Measurements from ENCODE around the gene SMKR1. TPM values are rescaled to one million over a fixed set of nuclear protein-coding genes. Genes with fewer than 3 reads are reported as not detected.
A peak's percentile ranks its signal among the peaks of the same experiment; 100 is the strongest.
"Not testable (repeated sequence)": the region's sequence is repeated elsewhere in the genome, so short reads cannot be mapped to it uniquely, and the experiment has no call there.

The SMKR1 gene
- total RNA-seq, 2 donors from 2014 or later: not detected

DNA sequence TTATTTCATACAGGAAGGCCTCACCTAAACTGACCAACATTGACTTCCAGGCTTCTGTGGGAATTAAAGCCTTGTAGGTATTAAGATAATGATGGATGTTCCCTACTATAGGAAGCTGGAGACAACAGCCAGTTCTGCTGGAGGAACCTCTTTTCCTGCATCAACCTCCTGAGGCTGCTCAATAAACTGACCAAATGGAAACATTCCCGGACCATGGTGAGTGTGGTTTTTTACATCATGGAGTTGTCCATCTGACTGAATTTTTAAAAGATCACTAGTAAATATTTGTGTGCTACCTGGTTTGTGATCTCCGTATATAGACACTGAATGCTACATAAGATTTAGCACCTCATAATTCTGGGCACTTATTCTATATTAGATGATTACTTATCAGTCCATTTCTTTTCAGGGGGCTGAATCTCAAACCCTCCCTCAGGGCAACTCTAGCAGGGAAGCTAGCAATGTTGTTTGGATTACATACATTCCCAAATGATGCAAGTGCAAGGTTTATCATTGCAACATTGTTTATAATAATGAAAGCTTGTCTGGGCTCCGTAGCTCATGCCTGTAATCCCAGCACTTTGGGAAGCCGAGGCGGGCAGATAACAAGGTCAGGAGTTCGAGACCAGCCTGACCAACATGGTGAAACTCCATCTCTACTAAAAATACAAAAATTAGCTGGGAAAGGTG is 21.5 kb upstream of the SMKR1 start:
- no peak for ATAC-seq
- no peak for DNase-seq
- intact Hi-C loops (cut with DNase I): no loop called here

GRCh38 chr7:129481376-129481775 is 21.0 kb upstream of the SMKR1 start:
- intact Hi-C loops (cut with DNase I); DNase-seq; ATAC-seq: not testable (repeated sequence)

DNA sequence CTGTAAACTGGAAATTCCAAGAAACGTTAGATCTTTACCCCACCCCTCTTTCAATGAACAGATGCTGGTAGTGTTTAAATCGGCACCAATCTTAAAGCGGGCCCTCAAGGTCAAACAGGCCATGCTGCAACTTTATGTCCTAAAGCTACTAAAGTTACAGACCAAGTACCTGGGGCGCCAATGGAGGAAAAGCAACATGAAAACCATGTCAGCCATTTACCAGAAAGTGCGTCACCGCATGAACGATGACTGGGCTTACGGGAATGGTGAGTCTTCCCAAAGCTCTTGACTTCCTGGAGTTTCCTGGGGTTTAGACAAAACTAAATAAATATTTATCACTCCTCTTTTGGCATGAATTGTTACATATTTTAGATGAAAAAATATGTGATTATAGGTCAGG is 19.6 kb upstream of the SMKR1 start:
- intact Hi-C loops (cut with DNase I): no loop called here
- DNase-seq: no peak
- no peak for ATAC-seq

DNA sequence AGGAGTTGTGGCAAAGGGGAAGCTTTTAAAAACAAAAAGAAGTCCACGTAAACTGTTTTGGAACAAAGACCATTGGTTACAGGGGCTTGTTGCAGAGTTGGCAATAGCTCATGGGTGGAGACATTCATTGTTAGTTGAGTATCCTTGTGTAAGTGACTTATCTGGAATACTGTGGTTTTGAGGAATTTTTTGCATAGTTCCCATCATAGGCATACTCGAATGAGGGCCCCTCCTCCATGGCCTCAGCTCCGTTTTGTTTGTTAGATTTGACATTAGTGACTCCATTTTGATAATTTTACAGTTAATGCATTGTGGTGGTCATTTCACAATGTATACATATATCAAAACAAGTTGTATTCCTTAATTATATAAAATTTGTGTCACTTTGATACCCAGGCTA is 12.8 kb upstream of the SMKR1 start:
- no peak for ATAC-seq
- intact Hi-C loops (cut with DNase I): no loop called here
- no peak for DNase-seq

DNA sequence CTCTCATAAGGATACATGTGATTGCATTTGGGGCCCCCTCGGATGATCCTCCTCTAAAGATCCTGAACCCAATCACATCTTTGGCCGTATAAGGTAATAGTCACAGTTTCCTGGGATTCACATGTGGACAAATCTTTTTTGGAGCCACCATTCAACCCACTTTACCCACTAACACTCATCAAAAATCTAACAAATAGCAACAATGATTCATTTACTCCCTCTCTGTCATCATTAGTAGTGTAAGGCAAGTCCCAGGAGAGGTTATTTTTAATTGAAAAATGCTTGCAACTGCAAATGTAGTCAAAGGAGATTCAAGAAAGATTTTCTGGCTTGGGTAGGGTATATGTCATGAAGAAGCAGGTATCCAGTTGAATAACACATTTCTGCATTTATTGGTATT is 9.9 kb upstream of the SMKR1 start:
- no peak for DNase-seq
- intact Hi-C loops (cut with DNase I): no loop called here
- no peak for ATAC-seq

DNA sequence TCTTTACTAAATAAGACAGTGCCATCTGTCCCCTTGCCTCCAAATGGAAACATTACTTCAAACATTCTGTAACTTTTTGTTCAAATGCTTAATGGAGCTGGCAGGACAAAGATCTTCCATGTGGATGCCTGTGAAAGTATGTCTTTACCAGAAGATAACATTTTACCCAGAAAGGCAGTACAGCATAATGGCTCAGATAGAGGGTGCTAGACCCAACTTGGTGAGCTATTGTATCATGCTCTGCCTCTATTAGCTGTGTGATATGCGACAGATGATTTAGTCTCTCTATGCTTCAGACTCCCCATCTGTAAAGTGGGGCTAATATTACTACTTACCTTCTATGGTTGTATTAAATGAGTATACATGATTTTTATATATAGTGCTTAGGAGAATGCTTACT is 8.8 kb upstream of the SMKR1 start:
- ATAC-seq: no peak
- intact Hi-C loops (cut with DNase I): no loop called here
- DNase-seq: no peak

DNA sequence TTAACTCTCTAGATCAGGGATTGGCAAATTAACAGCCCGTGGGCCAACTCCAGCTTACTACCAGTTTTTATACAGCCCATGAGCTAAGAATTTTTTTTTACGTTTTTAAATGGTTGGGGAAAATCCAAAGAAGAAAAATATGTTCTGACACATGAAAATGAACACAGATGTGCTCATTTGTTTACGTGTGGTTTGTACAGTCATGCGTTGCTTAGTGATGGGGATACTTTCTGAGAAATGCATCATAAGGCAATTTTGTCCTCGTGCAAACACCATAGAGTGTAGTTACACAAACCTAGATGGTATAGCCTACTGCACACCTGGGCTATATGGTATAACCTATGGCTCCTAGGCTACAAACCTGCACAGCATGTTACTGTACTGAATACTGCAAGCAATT is 8.3 kb upstream of the SMKR1 start:
- intact Hi-C loops (cut with DNase I): no loop called here
- no peak for ATAC-seq
- no peak for DNase-seq

- ATAC-seq (no peak), DNase-seq (no peak)
- intact Hi-C loops (cut with DNase I): no loop called here
Measured at GRCh38 chr7:129495987-129496386, 6.3 kb upstream of the SMKR1 start.

DNA sequence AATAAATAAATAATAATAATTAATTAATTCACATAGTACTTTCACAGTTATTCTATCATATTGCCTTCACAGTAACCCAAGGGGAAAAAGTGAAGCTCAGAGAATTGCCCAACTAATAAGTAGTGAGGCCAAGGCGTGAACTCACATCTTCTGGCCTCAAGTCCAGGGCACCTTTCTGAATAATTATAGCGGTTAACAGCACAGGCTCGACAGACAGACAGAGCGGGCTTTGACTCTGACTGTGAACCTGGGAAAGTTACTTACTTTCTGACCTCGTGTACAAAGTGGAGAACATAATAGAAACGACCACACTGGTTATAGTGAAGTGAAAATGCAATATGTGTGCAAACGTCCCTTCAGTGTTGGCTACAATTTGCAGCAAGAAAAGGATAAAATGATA is 5.7 kb upstream of the SMKR1 start:
- no peak for DNase-seq
- no peak for ATAC-seq
- intact Hi-C loops (cut with DNase I): no loop called here

DNA sequence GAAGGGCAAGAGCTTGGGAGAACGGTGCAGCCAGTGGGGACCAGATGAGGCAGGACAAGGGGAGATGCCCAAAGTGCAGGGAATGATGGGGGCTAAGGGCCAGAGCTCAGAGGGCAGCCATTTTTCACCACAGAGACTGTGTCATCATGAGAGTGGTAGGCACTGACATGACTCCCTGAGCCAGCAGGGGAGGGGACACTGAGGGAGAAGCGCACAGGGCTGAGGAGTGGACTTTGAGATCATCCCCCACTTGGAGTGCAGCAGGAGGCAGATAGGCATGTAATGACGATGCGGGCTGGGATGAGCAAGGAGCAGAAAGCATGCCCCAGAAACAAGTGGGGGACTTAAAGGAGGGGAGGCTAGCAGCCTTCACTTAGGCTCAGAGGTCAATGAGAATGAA is 5.2 kb upstream of the SMKR1 start:
- DNase-seq: no peak
- ATAC-seq: no peak
- intact Hi-C loops (cut with DNase I): no loop called here

GRCh38 chr7:129498021-129498420 is 4.3 kb upstream of the SMKR1 start:
- no peak for ATAC-seq
- intact Hi-C loops (cut with DNase I): no loop called here

DNA sequence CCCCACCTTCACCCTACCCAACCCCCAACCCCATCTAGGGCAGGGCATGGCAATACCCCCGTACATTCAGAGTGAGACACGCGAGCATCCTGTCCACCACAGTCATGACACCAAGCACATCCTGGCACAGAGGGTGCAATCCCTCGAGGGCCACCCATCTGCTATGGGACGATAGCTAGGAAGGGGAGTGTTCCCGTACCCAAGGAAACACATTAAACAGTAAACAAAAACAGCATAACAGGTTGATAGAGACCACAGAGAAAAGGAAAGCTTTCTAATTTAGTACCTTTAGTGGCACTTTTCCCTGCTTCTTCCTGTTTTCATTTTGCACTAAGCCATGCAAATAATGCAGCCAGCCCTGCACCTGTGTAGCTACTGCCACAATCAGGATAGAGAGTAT is 2.3 kb upstream of the SMKR1 start:
- DNase-seq: no peak
- no peak for ATAC-seq
- intact Hi-C loops (cut with DNase I): loop anchor here in 1 of 2 donors (10.0 kb wide), 1 partner anchor 115 kb away; the partner anchor contains the start of gene NRF1

More at GRCh38 chr7:129498021-129498420, 4.3 kb upstream of the SMKR1 start:
- no peak for DNase-seq

- intact Hi-C loops (cut with DNase I): loop anchor here in 1 of 2 donors (10.0 kb wide), 1 partner anchor 112 kb away; the partner anchor contains the start of gene NRF1
- peak; percentile 17 to 23 for ATAC-seq
- no peak for DNase-seq
Measured at GRCh38 chr7:129502708-129503685, 666 bp downstream of the SMKR1 start.

DNA sequence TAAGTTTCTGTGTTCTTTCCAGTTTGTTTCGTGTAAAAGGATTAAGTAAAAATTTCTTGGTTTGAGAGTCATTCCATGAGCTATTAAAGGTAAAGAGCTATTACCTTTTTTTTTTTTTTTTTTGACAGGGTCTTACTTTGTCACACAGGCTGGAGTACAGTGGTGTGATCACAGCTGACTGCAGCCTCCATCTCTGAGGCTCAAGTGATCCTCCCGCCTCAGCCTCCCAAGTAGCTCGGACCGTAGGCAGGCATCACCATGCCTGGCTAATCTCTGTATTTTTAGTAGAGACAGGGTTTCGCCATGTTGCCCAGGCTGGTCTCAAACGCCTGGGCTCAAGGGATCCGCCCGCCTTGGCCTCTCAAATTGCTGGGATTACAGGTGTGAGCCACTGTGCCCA is 1.4 kb downstream of the SMKR1 start:
- intact Hi-C loops (cut with DNase I): loop anchor here in 1 of 2 donors (10.0 kb wide), 1 partner anchor 111 kb away; the partner anchor contains the start of gene NRF1
- ATAC-seq (no peak), DNase-seq (no peak)

DNA sequence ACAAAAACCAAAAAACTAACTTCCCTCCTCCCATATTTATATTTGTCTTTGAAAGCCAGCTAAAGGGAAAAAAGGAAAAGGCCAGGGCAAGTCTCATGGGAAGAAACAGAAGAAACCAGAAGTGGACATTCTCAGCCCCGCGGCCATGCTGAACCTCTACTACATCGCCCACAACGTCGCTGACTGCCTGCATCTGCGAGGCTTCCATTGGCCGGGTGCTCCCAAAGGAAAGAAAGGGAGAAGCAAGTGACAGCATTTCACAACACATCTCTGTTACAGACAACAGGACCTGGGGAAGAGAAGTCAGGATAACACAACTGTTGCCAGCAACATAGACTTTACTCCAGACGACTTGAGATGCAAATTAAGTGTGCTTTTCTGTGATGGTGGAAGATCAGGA is 9.9 kb downstream of the SMKR1 start:
- intact Hi-C loops (cut with DNase I): no loop called here
- no peak for ATAC-seq
- DNase-seq: no peak

DNA sequence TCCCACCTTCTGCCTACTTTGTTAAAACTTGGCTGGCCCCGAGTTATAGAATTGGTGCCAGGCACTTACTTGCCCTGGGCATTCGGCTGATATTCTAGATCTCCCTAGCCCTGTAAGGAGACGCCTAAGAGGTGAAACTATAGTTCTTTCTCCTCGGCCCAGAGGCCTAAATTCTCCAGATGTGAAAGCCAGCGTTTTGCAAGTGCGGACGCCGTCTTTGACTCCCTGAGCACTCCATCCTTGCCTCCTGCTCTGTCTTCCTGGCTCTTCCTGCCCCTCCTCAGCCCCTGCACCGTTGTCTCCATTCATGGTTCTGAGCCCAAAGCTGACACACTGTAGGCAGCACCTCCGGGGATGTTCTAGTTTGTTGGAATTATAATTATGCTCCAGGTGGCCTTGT is 11.2 kb downstream of the SMKR1 start:
- intact Hi-C loops (cut with DNase I): no loop called here
- no peak for ATAC-seq
- DNase-seq: no peak

DNA sequence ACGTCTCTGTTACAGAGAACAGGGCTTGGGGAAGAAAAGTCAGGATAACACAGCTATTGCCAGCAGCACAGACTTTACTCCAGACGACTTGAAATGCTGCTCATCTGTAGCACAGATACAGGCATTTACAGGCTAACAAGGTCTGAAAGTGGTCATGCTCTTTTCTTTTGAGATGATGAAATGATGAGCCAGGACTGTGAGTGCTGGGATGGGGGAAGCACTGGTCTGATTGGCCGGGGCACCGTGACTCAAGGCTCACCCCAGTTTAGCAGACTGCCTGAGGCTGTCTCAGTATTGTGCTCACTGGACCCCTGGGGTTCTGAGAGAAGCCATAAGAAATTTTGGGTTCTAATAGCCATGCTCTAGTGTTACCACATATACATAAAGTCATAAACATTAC is 12.4 kb downstream of the SMKR1 start:
- ATAC-seq: no peak
- intact Hi-C loops (cut with DNase I): no loop called here
- DNase-seq: no peak

DNA sequence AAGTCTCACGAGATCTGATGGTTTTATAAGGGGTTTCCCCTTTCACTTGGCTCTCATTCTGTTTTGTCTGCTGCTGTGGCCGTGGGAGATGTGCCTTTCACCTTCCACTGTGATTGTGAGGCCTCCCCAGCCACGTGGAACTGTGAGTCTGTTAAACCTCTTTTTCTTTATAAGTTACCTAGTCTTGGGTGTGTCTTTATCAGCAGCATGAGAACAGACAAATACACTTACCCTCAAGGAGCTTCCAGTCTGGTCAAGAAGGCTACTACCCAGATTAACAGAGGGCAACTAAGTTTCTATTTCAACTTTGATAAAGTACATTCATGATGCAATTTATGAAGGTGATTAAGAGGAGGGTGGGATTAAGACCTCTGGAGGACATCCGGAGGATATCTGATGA is 13.1 kb downstream of the SMKR1 start:
- intact Hi-C loops (cut with DNase I): no loop called here
- ATAC-seq (no peak), DNase-seq (no peak)

- DNase-seq (no peak), ATAC-seq (no peak)
- intact Hi-C loops (cut with DNase I): no loop called here
Measured at GRCh38 chr7:129517931-129518330, 15.6 kb downstream of the SMKR1 start.

- DNase-seq (no peak), ATAC-seq (no peak)
- intact Hi-C loops (cut with DNase I): no loop called here
Measured at GRCh38 chr7:129519464-129519863, 17.1 kb downstream of the SMKR1 start.

Measured in left cardiac atrium (tissue), 4 donors.